ENCODE results near the gene SEC24C.

SEC24C gene

DNA sequence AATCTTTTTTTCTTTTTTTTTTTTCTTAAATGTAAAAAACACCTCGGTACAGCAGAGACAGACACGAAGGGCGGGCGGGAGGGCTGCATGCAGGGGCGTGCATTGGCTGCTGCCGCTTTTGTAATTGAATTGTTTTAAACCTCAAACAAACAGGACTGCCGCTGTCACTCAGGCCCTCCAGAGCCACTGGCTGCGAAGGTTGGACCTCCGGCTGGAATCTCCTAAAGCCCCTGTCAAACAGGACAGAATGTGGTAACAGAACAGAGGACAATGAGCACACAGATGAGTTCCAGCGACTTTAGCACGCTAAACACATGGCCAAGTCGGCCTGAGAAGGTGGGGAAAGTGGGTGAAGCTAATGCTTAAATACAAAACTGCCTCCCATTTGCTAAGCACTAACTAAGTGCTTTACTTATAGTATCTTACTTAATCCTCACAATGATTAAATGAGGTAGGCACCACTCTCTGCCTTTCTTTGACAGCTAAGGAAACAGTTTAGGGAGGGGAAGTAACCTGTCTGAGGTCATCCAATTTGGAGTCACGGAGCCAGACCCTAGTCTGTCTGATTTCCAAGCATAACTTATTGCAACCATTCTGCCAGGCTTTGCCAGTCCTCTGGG, 70.2 kb downstream of the SEC24C start:
- no peak for DNase-seq

- no peak for DNase-seq
Observed at GRCh38 chr10:73814896-73815718, 70.9 kb downstream of the SEC24C start.

- no peak for DNase-seq
Observed at GRCh38 chr10:73815719-73816030, 71.5 kb downstream of the SEC24C start.

- no peak for DNase-seq
Observed at GRCh38 chr10:73816917-73817729, 73.0 kb downstream of the SEC24C start.

DNA sequence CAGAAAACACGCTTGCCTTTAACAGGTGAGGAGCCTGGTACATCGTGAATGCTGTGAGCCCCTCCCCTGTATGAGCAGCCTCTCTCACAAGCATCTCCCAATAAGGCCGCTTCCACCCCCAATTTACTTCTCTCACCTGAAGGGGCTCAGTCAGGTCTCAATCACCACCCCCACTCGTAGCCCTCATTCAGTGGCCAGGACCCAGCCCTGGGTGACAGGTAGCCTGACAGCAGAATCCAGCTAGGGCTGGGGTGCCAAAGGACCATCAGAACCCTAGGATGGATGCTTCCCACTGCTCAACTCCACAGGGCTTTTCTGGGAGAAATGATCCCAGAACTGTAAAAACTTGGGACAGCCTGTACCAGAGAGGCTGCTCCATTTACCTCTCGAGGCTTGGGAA, 73.7 kb downstream of the SEC24C start:
- DNase-seq: no peak

- no peak for DNase-seq
Observed at GRCh38 chr10:73818402-73818801, 74.2 kb downstream of the SEC24C start.

DNA sequence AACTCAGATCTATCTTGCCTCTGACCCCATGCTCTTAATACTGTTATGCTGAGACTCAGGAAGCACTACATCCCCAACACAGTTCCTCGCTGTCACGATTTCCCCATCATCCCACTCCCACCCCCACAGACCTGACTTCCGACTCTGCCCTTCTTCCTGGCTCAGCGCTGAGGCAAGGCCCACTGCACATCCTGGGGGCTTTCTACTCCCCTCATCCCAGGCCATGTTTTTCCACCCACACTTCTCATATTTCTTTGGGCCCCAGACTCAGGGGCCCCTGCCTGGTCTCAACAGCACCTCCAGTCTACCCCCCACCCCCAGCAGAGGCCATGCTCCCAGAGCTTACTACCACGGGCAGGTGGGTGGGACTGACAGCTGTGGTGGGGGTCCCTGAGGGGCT, 74.9 kb downstream of the SEC24C start:
- DNase-seq: no peak

GRCh38 chr10:73819513-73820093, 75.4 kb downstream of the SEC24C start:
- DNase-seq: no peak
